Measurements from ENCODE around the gene DHFR.
A peak's percentile ranks its signal among the peaks of the same experiment; 100 is the strongest.
"Not testable (repeated sequence)": the region's sequence is repeated elsewhere in the genome, so short reads cannot be mapped to it uniquely, and the experiment has no call there.

Gene DHFR

GRCh38 chr5:80654391-80655230, at the start of gene DHFR, which contains the start of gene MSH3:
Gene DHFR (minus strand): TSS chr5:80654983. CDS start chr5:80654489, 494 bp downstream.
Gene MSH3 (plus strand): TSS chr5:80654652. CDS start chr5:80654728, 76 bp downstream.
- DNase-seq = peak; percentile 82 to 86

DNA sequence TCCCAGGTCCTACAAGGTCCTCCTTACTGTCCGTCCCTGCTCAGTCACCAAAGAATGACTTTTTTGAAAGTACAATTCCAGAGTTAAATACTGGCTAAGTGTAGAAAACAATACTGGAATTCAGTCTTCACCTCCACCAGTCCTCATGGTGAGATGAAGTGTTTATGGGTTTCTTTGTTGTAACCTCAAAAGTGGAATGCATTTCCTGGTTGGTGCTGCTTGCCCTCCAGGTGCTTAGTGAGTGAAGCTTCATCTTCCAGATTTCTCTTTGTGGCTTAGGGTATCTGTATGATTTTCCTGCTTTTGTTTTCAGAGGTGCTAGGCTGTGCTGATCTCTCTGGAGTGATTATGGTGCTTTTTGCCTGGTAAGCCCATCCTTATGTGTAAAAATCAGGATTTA, 49.4 kb upstream of the DHFR start:
- no peak for DNase-seq

- no peak for DNase-seq
Measured at GRCh38 chr5:80703747-80704146, 49.0 kb upstream of the DHFR start.

DNA sequence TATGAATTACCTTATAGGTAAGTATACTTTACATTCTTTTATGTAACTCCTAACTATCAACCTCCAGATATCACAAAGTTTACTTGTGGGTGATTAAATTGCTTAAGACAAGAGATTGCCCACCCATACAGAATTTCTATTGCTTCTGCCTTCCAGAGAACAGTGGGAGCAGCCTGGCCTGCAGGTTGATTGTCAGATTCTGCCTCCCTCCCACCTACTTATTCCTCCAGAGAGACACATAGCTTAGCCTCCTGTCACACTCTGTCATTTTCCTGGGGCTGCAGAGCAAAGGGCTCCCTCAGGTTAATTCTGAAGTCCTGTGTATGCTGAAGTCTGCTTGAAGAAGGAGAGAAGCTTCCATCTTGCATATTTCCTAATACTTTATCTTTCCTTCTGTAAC, 48.5 kb upstream of the DHFR start:
- DNase-seq = no peak

DNA sequence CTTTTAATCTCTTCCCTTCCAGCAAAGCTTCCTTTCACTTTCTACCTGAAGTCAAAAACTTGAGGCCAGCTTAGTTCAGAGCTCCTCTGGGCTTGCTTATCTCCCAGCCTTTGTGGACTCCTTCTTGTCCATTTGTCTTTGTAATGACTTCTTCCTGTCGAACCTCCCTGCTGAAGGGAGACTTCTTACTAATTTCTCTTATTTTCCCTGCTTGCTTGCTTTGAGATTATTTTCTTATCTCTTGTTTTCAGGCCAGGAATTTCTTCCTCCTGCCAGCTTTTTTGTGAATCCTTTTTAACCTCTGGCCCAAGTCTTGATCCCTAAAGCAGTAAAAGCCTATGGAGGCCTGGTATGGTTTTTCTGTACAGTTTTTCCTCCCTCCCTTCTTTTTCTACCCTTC, 46.8 kb upstream of the DHFR start:
- no peak for DNase-seq

- no peak for DNase-seq
Measured at GRCh38 chr5:80698369-80698768, 43.6 kb upstream of the DHFR start.

DNA sequence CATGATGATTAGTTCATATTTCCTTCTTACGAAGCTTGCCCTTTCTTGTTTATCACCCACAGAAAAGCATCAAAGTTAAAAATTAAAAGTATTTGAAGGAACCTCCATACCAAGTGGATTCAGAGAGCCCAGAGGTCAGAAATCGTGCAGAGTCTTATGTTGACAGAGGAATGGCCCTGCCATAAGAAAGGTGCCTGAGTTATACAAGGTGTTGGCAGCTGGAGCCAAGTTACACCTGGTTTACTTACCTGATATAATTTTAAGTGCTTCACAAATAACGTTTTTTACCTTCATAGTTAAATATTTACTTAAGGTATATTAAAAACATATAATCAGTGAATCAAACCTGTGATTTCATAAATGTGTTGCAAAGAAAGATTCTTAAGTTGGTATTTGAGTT, 42.3 kb upstream of the DHFR start:
- no peak for DNase-seq

- DNase-seq = no peak
Measured at GRCh38 chr5:80696450-80696849, 41.7 kb upstream of the DHFR start.

GRCh38 chr5:80695666-80696065, 40.9 kb upstream of the DHFR start:
- DNase-seq = no peak

DNA sequence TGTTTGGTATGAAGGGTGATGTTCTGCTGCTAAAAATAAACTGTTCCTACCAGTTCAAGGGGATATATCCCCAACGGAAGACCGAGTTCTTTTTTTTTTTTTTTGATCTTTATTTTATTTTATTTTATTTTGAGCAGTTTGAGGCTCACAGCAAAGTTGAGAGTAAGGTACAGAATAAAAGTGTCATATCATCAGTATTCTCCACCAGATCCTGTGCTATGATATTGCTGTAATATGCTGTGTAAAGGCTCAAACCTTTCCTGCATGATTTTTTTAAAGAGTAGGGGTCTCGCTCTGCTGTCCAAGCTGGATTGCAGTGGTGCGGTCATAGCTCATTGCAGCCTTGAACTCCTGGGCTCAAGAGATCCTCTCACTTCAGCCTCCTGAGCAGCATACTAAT, 34.8 kb upstream of the DHFR start:
- DNase-seq = no peak

GRCh38 chr5:80688648-80689420, 34.1 kb upstream of the DHFR start:
- no peak for DNase-seq

GRCh38 chr5:80686757-80687156, 32.0 kb upstream of the DHFR start:
- DNase-seq = no peak

GRCh38 chr5:80676706-80677105, 21.9 kb upstream of the DHFR start:
- DNase-seq = no peak

DNA sequence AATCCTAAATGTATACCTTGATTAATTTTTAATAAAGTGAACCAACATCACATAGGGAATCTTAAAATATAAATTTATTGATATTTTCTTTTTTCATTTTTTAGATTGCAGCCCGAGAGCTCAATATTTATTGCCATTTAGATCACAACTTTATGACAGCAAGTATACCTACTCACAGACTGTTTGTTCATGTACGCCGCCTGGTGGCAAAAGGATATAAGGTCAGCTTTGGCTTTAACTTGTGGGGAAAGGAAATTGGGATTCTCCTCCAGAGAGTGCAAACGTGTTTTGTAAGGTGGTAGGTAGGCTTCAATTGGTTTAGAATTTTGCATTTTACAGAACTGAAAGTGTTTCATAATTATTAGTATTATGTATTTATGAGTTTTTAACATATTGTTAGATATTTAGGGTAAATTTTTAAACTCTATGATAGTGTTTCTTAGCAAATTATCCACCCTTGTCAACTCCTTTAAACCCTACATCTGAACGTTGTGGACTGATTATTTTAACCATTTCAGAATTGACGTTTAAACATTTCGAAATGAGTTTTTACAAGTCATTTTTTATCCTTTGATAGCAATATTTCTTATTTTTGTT, 17.5 kb upstream of the DHFR start:
- peak; percentile 53 to 70 for DNase-seq

GRCh38 chr5:80668016-80668969, 13.5 kb upstream of the DHFR start:
- no peak for DNase-seq

DNA sequence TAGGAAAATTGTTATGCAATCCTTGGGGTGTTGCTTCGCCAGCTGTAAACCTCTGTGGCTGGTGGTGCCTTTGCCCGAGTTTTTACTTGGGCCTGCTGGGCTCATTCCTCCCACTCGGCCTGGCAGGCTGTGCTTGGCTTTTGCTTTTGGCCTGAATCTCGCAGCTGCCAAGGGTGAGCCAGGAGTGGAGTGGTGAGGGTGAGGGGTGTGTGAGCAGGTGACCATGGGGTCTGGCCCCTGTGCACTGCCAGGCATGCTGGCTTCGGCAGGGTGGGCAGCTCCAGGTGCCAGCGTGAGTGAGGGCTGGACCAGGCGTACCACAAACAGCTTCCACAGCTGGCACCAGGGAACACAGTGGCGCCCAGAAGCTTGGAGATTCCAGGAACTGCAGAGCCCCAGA, 12.6 kb upstream of the DHFR start:
- DNase-seq = no peak

DNA sequence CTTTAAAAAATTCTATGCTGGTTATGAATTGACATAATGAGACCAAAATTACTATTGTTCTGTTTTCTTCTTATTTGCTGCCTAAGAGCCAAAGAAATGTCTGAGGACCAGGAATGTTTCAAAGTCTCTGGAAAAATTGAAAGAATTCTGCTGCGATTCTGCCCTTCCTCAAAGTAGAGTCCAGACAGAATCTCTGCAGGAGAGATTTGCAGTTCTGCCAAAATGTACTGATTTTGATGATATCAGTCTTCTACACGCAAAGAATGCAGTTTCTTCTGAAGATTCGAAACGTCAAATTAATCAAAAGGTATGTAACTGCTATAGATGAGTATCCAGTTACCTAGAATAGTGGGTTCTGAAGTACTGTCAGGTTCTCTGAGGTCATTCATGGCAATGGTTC, 10.3 kb upstream of the DHFR start:
- no peak for DNase-seq

DNA sequence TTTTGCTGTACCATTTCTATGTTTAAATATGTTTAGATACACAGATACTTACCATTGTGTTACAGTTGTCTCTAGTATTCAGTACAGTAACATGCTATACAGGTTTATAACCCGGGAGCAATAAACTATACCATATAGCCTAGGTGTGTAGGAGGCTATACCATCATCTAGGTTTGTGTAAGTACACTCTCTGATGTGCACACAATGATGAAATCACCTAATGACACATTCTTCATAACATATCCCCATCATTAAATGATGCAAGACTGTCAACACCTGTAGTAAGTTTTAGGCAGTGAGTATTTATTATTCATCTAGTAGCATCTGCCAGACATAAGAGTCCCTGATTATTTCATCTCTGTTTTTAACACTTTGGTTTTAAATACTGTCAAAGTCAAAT, 7.3 kb upstream of the DHFR start:
- DNase-seq = no peak

- DNase-seq = not testable (repeated sequence)
Measured at GRCh38 chr5:80660661-80661060, 5.9 kb upstream of the DHFR start.

DNA sequence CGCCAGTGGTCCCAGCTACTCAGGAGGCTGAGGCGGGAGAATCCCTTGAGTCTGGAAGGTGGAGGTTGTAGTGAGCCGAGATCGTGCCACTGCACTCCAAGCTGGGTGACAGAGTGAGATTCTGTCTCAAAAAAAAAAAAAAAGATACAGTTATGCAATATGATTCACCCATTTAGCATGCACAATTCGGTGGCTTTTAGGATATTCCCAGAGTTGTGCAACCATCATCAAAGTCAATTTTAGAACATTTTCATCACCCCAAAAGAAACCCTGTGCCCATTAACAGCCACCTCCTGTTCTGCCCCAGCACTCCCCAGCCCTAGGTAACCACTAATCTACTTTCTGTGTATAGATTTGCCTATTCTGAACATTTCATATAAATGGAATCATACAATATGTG, 4.3 kb upstream of the DHFR start:
- DNase-seq = no peak

- DNase-seq = no peak
Measured at GRCh38 chr5:80656425-80656824, 1.6 kb upstream of the DHFR start.

- DNase-seq = no peak
Measured at GRCh38 chr5:80655231-80655774, 520 bp upstream of the DHFR start.
